HEK293 (cell line): ENCODE data around the gene KCNIP4.

Experiments used
- ZNF121 ChIP-seq: fragments of 450-650 bp; formaldehyde crosslinking; IDR thresholded peaks from 2 replicates; pipeline ENCODE4 v1.5.1; 2016; ENCODE audit warnings: missing biosample characterization, missing genetic modification characterization
- TF ChIP-seq, protein P1 (sequence below): fragments of 450-650 bp; formaldehyde crosslinking; IDR thresholded peaks from 2 replicates; pipeline ENCODE4 v1.5.1; 2016; ENCODE audit warnings: missing biosample characterization, missing genetic modification characterization
- TF ChIP-seq, protein P2 (sequence below): fragments of 450-650 bp; formaldehyde crosslinking; IDR thresholded peaks from 2 replicates; pipeline ENCODE4 v1.5.1; 2016; ENCODE audit warnings: missing biosample characterization, missing genetic modification characterization
- TF ChIP-seq, protein P3 (sequence below): fragments of 450-650 bp; formaldehyde crosslinking; conservative IDR thresholded peaks from 2 replicates; pipeline ENCODE4 v1.5.1; 2016; ENCODE audit warnings: low read depth, missing biosample characterization, missing genetic modification characterization

DNA sequence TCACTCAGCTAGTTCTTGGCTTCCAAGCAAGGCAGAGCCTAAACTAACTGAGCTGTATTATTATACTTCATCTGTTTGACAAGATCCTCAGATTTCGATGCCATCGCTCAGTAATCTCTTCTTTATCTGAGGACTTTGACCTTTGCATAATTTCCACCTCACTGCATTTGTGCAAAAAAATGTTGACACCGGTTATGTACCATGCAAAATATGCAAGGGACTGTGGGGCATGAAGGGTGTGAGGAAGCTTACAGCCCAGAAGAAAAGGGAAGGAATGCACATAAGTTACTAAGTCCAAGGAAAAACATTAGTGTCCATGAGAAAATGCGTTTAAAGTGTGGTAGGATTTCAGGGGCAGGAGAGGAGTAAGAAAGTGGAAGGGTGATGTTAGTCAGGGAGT, 953.0 kb downstream of the KCNIP4 start:
- no peak for TF ChIP-seq ZNF121 (tag by site-specific recombination)
- TF ChIP-seq, protein P1, sequence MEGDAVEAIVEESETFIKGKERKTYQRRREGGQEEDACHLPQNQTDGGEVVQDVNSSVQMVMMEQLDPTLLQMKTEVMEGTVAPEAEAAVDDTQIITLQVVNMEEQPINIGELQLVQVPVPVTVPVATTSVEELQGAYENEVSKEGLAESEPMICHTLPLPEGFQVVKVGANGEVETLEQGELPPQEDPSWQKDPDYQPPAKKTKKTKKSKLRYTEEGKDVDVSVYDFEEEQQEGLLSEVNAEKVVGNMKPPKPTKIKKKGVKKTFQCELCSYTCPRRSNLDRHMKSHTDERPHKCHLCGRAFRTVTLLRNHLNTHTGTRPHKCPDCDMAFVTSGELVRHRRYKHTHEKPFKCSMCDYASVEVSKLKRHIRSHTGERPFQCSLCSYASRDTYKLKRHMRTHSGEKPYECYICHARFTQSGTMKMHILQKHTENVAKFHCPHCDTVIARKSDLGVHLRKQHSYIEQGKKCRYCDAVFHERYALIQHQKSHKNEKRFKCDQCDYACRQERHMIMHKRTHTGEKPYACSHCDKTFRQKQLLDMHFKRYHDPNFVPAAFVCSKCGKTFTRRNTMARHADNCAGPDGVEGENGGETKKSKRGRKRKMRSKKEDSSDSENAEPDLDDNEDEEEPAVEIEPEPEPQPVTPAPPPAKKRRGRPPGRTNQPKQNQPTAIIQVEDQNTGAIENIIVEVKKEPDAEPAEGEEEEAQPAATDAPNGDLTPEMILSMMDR (tag by site-specific recombination), result no peak
- TF ChIP-seq, protein P2, sequence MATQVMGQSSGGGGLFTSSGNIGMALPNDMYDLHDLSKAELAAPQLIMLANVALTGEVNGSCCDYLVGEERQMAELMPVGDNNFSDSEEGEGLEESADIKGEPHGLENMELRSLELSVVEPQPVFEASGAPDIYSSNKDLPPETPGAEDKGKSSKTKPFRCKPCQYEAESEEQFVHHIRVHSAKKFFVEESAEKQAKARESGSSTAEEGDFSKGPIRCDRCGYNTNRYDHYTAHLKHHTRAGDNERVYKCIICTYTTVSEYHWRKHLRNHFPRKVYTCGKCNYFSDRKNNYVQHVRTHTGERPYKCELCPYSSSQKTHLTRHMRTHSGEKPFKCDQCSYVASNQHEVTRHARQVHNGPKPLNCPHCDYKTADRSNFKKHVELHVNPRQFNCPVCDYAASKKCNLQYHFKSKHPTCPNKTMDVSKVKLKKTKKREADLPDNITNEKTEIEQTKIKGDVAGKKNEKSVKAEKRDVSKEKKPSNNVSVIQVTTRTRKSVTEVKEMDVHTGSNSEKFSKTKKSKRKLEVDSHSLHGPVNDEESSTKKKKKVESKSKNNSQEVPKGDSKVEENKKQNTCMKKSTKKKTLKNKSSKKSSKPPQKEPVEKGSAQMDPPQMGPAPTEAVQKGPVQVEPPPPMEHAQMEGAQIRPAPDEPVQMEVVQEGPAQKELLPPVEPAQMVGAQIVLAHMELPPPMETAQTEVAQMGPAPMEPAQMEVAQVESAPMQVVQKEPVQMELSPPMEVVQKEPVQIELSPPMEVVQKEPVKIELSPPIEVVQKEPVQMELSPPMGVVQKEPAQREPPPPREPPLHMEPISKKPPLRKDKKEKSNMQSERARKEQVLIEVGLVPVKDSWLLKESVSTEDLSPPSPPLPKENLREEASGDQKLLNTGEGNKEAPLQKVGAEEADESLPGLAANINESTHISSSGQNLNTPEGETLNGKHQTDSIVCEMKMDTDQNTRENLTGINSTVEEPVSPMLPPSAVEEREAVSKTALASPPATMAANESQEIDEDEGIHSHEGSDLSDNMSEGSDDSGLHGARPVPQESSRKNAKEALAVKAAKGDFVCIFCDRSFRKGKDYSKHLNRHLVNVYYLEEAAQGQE (tag by site-specific recombination), result no peak
- TF ChIP-seq, protein P3, sequence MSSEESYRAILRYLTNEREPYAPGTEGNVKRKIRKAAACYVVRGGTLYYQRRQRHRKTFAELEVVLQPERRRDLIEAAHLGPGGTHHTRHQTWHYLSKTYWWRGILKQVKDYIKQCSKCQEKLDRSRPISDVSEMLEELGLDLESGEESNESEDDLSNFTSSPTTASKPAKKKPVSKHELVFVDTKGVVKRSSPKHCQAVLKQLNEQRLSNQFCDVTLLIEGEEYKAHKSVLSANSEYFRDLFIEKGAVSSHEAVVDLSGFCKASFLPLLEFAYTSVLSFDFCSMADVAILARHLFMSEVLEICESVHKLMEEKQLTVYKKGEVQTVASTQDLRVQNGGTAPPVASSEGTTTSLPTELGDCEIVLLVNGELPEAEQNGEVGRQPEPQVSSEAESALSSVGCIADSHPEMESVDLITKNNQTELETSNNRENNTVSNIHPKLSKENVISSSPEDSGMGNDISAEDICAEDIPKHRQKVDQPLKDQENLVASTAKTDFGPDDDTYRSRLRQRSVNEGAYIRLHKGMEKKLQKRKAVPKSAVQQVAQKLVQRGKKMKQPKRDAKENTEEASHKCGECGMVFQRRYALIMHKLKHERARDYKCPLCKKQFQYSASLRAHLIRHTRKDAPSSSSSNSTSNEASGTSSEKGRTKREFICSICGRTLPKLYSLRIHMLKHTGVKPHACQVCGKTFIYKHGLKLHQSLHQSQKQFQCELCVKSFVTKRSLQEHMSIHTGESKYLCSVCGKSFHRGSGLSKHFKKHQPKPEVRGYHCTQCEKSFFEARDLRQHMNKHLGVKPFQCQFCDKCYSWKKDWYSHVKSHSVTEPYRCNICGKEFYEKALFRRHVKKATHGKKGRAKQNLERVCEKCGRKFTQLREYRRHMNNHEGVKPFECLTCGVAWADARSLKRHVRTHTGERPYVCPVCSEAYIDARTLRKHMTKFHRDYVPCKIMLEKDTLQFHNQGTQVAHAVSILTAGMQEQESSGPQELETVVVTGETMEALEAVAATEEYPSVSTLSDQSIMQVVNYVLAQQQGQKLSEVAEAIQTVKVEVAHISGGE (tag by site-specific recombination), result no peak
